Stimulated activated naive CD4-positive, alpha-beta T cell (primary cell): ENCODE measurements around the gene ANAPC5.
"Not testable (repeated sequence)": the region's sequence is repeated elsewhere in the genome, so short reads cannot be mapped to it uniquely, and the experiment has no call there.

Source experiments
- DNase-seq, 6 experiments: peaks; one replicate each; lab custom pipeline; 2025; lab: John Stamatoyannopoulos, UW

The ANAPC5 gene

GRCh38 chr12:121287267-121287954 is 64.8 kb downstream of the ANAPC5 start:
- no peak for DNase-seq

GRCh38 chr12:121285856-121286255 is 66.4 kb downstream of the ANAPC5 start:
- no peak for DNase-seq

GRCh38 chr12:121284551-121285390 is 67.4 kb downstream of the ANAPC5 start:
- no peak for DNase-seq

GRCh38 chr12:121283841-121284240 is 68.4 kb downstream of the ANAPC5 start:
- no peak for DNase-seq

DNA sequence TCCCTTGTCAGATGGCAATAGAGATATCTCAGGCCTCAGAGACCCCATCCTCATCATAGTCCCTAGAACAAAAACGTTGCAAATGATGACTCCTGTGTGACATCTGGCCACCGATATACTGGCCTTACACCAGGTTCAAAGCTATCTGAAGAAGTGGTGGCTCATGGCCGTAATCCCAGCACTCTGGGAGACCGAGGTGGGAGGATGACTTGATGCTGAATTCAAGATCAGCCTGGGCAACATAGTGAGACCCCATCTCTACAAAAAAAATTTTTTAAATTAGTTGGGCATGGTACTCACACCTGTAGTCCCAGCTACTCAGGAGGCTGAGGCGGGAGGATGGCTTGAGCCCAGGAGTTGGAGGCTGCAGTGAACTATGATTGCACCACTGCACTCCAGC is 68.8 kb downstream of the ANAPC5 start:
- DNase-seq = no peak

DNA sequence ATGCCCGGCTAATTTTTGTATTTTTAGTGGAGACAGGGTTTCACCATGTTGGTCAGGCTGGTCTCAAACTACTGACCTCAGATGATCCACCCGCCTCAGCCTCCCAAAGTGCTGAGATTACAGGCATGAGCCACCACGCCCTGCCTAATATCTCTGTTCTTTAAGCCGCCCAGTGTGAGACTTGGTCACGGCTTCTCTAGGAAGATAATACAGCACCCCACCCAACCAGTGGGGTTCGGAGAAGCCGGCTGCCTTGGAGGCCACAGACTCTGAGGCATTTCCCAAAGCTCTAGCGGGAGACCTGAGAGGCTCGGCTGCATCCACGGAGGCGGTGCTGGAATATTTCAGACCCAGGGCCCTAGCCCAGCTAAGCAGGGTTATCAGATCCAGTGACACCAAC is 69.3 kb downstream of the ANAPC5 start:
- not testable (repeated sequence) for DNase-seq

GRCh38 chr12:121282072-121282742 is 70.0 kb downstream of the ANAPC5 start:
- DNase-seq = no peak

DNA sequence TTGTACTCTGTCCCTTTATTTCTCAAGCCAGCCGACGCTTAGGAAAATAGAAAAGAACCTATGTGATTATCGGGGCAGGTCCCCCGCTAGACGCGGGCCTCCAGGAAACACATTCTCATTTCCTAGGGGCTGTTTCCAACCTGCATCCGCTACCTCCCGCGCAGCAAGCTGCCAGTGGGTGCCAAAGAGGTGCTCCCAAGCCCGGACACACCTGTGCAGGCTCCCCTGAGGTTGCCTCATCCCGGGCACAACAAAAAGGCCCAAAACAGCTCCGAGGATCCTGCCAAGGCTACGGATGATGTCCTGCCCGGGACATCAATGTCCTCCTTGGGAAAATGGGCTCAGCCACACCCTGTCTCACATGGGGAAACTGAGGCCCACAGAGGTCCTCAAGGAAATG is 71.1 kb downstream of the ANAPC5 start:
- not testable (repeated sequence) for DNase-seq

- not testable (repeated sequence) for DNase-seq
These were observed 71.7 kb downstream of the ANAPC5 start for GRCh38 chr12:121280531-121280930.

GRCh38 chr12:121279507-121279915 is 72.7 kb downstream of the ANAPC5 start:
- DNase-seq = no peak

- no peak for DNase-seq
These were observed 73.2 kb downstream of the ANAPC5 start for GRCh38 chr12:121279071-121279375.

GRCh38 chr12:121278169-121279070 is 73.8 kb downstream of the ANAPC5 start:
- no peak for DNase-seq

GRCh38 chr12:121277374-121277759 is 74.8 kb downstream of the ANAPC5 start:
- DNase-seq = no peak

- DNase-seq = no peak
These were observed 78.0 kb downstream of the ANAPC5 start for GRCh38 chr12:121274036-121274763.

DNA sequence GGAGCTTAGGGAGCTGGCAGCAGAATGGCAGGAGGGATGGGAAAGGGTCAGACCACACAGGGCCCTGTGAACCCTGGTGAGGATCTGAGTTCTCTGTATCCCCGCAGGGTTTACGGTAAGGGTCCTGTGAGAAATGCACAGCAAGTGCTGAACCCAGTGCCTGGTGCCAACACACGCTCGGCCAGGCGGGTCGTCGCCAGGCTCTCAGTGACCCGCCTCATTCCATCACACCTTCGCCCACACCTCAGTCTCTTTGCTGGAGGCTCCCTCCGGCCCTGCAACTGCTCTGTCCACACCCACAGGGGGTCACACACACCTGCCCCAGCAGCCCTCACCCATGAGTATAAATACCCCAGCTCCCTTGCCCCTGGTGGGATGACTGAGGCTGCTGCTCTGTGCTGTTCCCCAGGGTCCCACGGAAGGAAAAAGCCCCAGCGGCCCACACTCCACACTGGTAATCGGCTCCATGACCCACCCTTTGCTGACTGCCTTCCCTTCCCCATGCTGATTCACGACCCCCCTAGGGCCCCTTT is 78.8 kb downstream of the ANAPC5 start:
- DNase-seq = no peak

GRCh38 chr12:121267822-121268221 is 84.4 kb downstream of the ANAPC5 start:
- no peak for DNase-seq

GRCh38 chr12:121264951-121265515 is 87.2 kb downstream of the ANAPC5 start:
- DNase-seq = no peak

DNA sequence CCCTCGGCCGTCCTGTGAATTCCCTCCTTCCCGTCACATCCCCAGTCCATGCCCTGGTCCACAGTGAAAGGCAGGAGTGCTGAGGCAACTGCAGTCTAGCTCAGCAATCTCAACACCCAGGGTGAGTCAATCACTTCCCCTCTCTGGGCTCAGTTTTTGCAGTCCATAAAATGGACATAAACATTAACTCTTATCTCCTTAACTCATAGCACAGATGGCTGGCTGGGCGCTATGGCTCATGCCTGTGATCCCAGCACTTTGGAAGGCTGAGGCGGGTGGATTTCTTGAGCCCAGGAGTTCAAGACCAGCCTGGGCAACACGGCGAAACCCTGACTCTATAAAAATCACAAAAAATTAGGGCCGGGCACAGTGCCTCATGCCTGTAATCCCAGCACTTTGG is 88.1 kb downstream of the ANAPC5 start:
- DNase-seq = no peak

GRCh38 chr12:121263206-121263935 is 88.8 kb downstream of the ANAPC5 start:
- no peak for DNase-seq

GRCh38 chr12:121261398-121261797 is 90.8 kb downstream of the ANAPC5 start:
- DNase-seq = no peak
